ENCODE results near the gene MIPOL1. TPM values are rescaled to one million over a fixed set of nuclear protein-coding genes. Genes with fewer than 3 reads are reported as not detected.
A peak's percentile ranks its signal among the peaks of the same experiment; 100 is the strongest.

MIPOL1 gene
- total and polyA plus RNA-seq, 2 of the 13 experiments (the other 11 are each of a cell fraction or from before 2014, with no cell fraction given): 8.6 to 34.2 TPM

DNA sequence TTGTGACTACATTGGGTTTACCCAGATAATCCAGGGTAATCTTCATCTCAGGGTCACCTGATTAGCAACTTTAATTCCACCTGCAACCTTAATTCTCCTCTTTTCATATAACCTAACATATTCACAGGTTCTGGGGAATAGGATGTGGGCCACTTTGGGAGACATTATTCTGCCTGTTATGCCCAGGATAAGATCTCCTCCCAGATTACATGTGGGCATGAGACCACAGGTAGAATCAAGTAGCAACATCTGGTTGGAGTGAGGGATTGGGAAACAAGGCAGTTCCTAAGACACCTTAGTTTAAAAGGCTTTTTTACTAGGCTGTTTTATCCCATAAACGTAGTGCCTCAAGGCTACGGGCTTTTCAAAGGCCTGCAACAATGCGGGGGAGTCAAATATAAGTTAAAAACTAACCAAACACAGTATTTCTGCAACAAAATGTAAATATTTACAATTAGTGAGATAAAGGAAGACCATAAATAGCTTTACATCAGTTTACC, 215.8 kb downstream of the MIPOL1 start (continued):
- TF ChIP-seq, protein P1, sequence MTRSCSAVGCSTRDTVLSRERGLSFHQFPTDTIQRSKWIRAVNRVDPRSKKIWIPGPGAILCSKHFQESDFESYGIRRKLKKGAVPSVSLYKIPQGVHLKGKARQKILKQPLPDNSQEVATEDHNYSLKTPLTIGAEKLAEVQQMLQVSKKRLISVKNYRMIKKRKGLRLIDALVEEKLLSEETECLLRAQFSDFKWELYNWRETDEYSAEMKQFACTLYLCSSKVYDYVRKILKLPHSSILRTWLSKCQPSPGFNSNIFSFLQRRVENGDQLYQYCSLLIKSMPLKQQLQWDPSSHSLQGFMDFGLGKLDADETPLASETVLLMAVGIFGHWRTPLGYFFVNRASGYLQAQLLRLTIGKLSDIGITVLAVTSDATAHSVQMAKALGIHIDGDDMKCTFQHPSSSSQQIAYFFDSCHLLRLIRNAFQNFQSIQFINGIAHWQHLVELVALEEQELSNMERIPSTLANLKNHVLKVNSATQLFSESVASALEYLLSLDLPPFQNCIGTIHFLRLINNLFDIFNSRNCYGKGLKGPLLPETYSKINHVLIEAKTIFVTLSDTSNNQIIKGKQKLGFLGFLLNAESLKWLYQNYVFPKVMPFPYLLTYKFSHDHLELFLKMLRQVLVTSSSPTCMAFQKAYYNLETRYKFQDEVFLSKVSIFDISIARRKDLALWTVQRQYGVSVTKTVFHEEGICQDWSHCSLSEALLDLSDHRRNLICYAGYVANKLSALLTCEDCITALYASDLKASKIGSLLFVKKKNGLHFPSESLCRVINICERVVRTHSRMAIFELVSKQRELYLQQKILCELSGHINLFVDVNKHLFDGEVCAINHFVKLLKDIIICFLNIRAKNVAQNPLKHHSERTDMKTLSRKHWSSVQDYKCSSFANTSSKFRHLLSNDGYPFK (CRISPR knock-in tag; IDR thresholded peaks at IDR 0.05; ENCODE audit: borderline replicate concordance): no peak
- TF ChIP-seq HMGXB4 (CRISPR knock-in tag; IDR thresholded peaks at IDR 0.05; ENCODE audit: borderline replicate concordance in 1 of 2, low read depth in 1 of 2) (no peak), ZNF816 (CRISPR knock-in tag; IDR thresholded peaks at IDR 0.05; ENCODE audit: borderline replicate concordance) (0 out of 2 replicates have a peak, but pooled peaks have one; percentile 32), NR3C1 (CRISPR knock-in tag; IDR thresholded peaks at IDR 0.05) (no peak), CSRNP2 (CRISPR knock-in tag; conservative IDR thresholded peaks at IDR 0.05; ENCODE audit: low read depth) (no peak), KLF15 (CRISPR knock-in tag; IDR thresholded peaks at IDR 0.05; ENCODE audit: borderline replicate concordance) (no peak), ATM (IDR thresholded peaks at IDR 0.05; ENCODE audit: borderline replicate concordance) (no peak), NR0B2 (CRISPR knock-in tag; IDR thresholded peaks at IDR 0.05) (no peak), EEA1 (CRISPR knock-in tag; IDR thresholded peaks at IDR 0.05; ENCODE audit: borderline replicate concordance) (no peak), TARDBP (CRISPR knock-in tag; IDR thresholded peaks at IDR 0.05) (peak; percentile 68; the same call in 1 of the 2 replicates), NFIB (CRISPR knock-in tag; IDR thresholded peaks at IDR 0.05; ENCODE audit: borderline replicate concordance) (no peak), ZNF607 (CRISPR knock-in tag; IDR thresholded peaks at IDR 0.05; ENCODE audit: borderline replicate concordance) (no peak), ZNF142 (CRISPR knock-in tag; IDR thresholded peaks at IDR 0.05) (no peak), JUND (CRISPR knock-in tag; IDR thresholded peaks at IDR 0.05) (no peak)
- TF ChIP-seq, protein P2, sequence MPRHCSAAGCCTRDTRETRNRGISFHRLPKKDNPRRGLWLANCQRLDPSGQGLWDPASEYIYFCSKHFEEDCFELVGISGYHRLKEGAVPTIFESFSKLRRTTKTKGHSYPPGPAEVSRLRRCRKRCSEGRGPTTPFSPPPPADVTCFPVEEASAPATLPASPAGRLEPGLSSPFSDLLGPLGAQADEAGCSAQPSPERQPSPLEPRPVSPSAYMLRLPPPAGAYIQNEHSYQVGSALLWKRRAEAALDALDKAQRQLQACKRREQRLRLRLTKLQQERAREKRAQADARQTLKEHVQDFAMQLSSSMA (CRISPR knock-in tag; IDR thresholded peaks at IDR 0.05): no peak
